GM12878 (cell line): Measurements from ENCODE around the gene MPC1L. TPM values are rescaled to one million over a fixed set of nuclear protein-coding genes. Genes with fewer than 3 reads are reported as not detected.

ENCODE experiments used
- ATAC-seq: fragments of 200-7000 bp; cut with Tn5 transposase; 3 replicates; pipeline ENCODE4 v1.9.1; 2020; ENCODE audit warnings: mild to moderate bottlenecking, moderate library complexity
- BruUV-seq: library from RNA; stranded (reverse); fragments of 400-500 nt; replicated peaks from 2 replicates; lab custom pipeline; 2021; lab: Mats Ljungman, UMichigan
- CTCF ChIA-PET: fragments of 300-600 bp; sonication (Branson Sonifier 250); formaldehyde crosslinking; extraction: SDS; loops from one replicate; lab custom pipeline; 2021; ENCODE audit warnings: inconsistent platforms; lab: Yijun Ruan, JAX
- POLR2A ChIA-PET: fragments of 350-600 bp; formaldehyde crosslinking; extraction: SDS; loops from one replicate; lab custom pipeline; 2021; ENCODE audit warnings: inconsistent platforms; lab: Charles Lee
- RAD21 ChIA-PET: fragments of 300-600 bp; sonication (Branson Sonifier 250); formaldehyde crosslinking; loops from one replicate; lab custom pipeline; 2023; ENCODE audit warnings: antibody characterized with exemption; ENCODE audit not compliant: unreplicated experiment; lab: Charles Lee
- SMC1A ChIA-PET: fragments of 300-600 bp; sonication (Branson Sonifier 250); formaldehyde crosslinking; loops from one replicate; lab custom pipeline; 2023; ENCODE audit not compliant: unreplicated experiment, uncharacterized antibody; lab: Charles Lee
- DNase-seq: peaks from one replicate; pipeline ENCODE4 v3.0.0-alpha.2; 2011; ENCODE audit warnings: low read depth, low spot score
- FAIRE-seq: peaks from 3 replicates; lab custom pipeline; 2011; peaks lifted over from hg19 to GRCh38; lab: Jason Lieb, UNC
- H2AFZ ChIP-seq: 2 replicates; pipeline ENCODE4 v1.6.0; 2011; ENCODE audit warnings: low read depth, low read length, control low read depth; ENCODE audit not compliant: control insufficient read depth
- H3K27ac ChIP-seq: 2 replicates; pipeline ENCODE4 v1.5.1; 2011; ENCODE audit warnings: control low read depth; ENCODE audit not compliant: control insufficient read depth, insufficient read depth
- H3K27me3 ChIP-seq, 2 experiments: replicated peaks in 1 of 2; 2 replicates each; pipeline versions ENCODE4 v1.6.0 to v1.6.1; 2011; ENCODE audit warnings: low read length in 1 of 2; ENCODE audit not compliant: control insufficient read depth in 2 of 2, insufficient read depth in 2 of 2
- H3K36me3 ChIP-seq, 2 experiments: 2 replicates each; pipeline ENCODE4 v1.5.1; 2011; ENCODE audit warnings: low read length in 1 of 2; ENCODE audit not compliant: control insufficient read depth in 2 of 2, insufficient read depth in 2 of 2
- H3K4me1 ChIP-seq: 2 replicates; pipeline ENCODE4 v1.6.1; 2011; ENCODE audit warnings: mild to moderate bottlenecking, low read length, moderate library complexity, mixed read lengths; ENCODE audit not compliant: control insufficient read depth, insufficient read depth
- H3K4me2 ChIP-seq: 2 replicates; pipeline ENCODE4 v1.6.0; 2011; ENCODE audit warnings: control low read depth; ENCODE audit not compliant: control insufficient read depth, insufficient read depth
- H3K4me3 ChIP-seq: fragments of 200-600 bp; sonication (generic); 2 replicates; pipeline ENCODE4 v1.5.1; 2016
- H3K79me2 ChIP-seq: 2 replicates; pipeline ENCODE4 v1.6.0; 2011; ENCODE audit warnings: low read length; ENCODE audit not compliant: control insufficient read depth, insufficient read depth
- H3K9ac ChIP-seq: 2 replicates; pipeline ENCODE4 v1.8.0; 2011; ENCODE audit warnings: low read length, control low read depth, mixed read lengths; ENCODE audit not compliant: control insufficient read depth, insufficient read depth
- H3K9me3 ChIP-seq: replicated peaks from 3 replicates; pipeline ENCODE4 v1.5.1; 2011; ENCODE audit warnings: mild to moderate bottlenecking, low read length; ENCODE audit not compliant: control insufficient read depth, insufficient read depth
- H4K20me1 ChIP-seq: 2 replicates; pipeline ENCODE4 v1.6.0; 2011; ENCODE audit not compliant: control insufficient read depth, insufficient read depth
- CEBPZ ChIP-seq: fragments of 150-350 bp; IDR thresholded peaks from 2 replicates; pipeline ENCODE4 v1.6.1; 2016; ENCODE audit warnings: low read depth, low read length
- FOXK2 ChIP-seq: fragments of 450-650 bp; IDR thresholded peaks from 2 replicates; pipeline ENCODE4 v1.6.1; 2017; ENCODE audit warnings: mild to moderate bottlenecking, moderate library complexity
- RCOR1 ChIP-seq: conservative IDR thresholded peaks from 2 replicates; pipeline ENCODE4 v1.6.1; 2012; ENCODE audit warnings: low read depth, low read length, improper control_type of control experiment
- SIN3A ChIP-seq: IDR thresholded peaks from 2 replicates; pipeline ENCODE4 v1.6.1; 2012; ENCODE audit warnings: low read depth, low read length, improper control_type of control experiment
- ZBTB40 ChIP-seq: fragments of 450-650 bp; IDR thresholded peaks from 2 replicates; pipeline ENCODE4 v1.6.1; 2016; ENCODE audit warnings: mild to moderate bottlenecking, moderate library complexity, borderline replicate concordance
- ZZZ3 ChIP-seq: IDR thresholded peaks from 2 replicates; pipeline ENCODE4 v1.6.1; 2011; ENCODE audit warnings: low read depth; ENCODE audit not compliant: control insufficient read depth, insufficient read length
- WGBS: methylation state at CpG from one replicate; pipeline ENCODE4 v1.1.6; 2016; ENCODE audit warnings: low lambda C conversion rate; ENCODE audit not compliant: insufficient replicate concordance, insufficient coverage; ENCODE audit errors: missing lambda C conversion rate; 5-methylcytosine and 5-hydroxymethylcytosine counted together
- in situ Hi-C: fragments of 300-500 bp; cut with MboI; formaldehyde crosslinking; loops from 9 replicates; pipeline ENCODE4 v1.14.3; 2018; ENCODE audit warnings: mixed read lengths
- intact Hi-C: fragments of 100-400 bp; cut with micrococcal nuclease; formaldehyde crosslinking; loops from one replicate; pipeline ENCODE4 v1.14.2; 2022; ENCODE audit not compliant: unreplicated experiment
- polyA plus RNA-seq, 11 experiments: library from polyadenylated mRNA; depleted of rRNA in 4 of 11; unstranded in 6 of 11; stranded (reverse) in 5 of 11; fragments of >200 nt; fragmentation: Nextera tagmentation in 4 of 11; fragmentation: Illumina TruSeq in 1 of 11; extraction: Ambion mirVana in 4 of 11; extraction: Trizol in 1 of 11; gene quantifications; 1 replicate in 1 of 11; 2 replicates in 10 of 11; pipeline versions ENCODE4 v1.2.1 to v1.2.3, GENCODE V29; 2011 to 2016; ENCODE audit warnings: inconsistent platforms in 2 of 11, missing spikeins in 2 of 11, low read depth in 1 of 11
- total RNA-seq, 4 experiments: library from RNA; depleted of rRNA in 3 of 4; stranded (reverse); fragments of >200 nt in 3 of 4; fragmentation: Illumina TruSeq in 1 of 4; extraction: Trizol in 1 of 4; gene quantifications; 2 replicates each; pipeline versions ENCODE4 v1.2.1 to v1.2.3, GENCODE V29; 2013 to 2021
- TF ChIP-seq, protein P1 (sequence below): fragments of 450-650 bp; IDR thresholded peaks from 2 replicates; pipeline ENCODE4 v1.6.1; 2016; ENCODE audit warnings: mild to moderate bottlenecking

MPC1L gene
- total and polyA plus RNA-seq, 10 of the 15 experiments (the other 5 are each of a cell fraction or from before 2014, with no cell fraction given), result not detected

DNA sequence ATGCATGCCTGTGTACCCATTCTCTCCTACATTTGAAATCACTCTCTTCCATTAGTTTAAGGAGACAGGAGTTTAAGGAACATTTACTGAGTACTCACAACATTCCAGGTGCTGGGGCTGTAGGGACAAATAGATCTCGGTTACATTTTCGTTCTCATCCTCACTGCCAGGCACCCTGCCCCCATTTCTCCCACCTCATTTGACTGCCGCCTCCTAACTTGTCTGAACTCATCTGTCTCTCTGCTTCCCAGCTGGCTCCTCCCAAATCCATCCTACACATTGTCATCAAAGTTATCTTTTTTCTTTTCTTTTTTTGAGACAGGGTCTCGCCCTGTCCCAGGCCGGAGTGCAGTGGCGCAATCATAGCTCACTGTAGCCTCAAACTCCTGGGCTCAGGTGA, 19.8 kb upstream of the MPC1L start (continued):
- TF ChIP-seq, protein P1, sequence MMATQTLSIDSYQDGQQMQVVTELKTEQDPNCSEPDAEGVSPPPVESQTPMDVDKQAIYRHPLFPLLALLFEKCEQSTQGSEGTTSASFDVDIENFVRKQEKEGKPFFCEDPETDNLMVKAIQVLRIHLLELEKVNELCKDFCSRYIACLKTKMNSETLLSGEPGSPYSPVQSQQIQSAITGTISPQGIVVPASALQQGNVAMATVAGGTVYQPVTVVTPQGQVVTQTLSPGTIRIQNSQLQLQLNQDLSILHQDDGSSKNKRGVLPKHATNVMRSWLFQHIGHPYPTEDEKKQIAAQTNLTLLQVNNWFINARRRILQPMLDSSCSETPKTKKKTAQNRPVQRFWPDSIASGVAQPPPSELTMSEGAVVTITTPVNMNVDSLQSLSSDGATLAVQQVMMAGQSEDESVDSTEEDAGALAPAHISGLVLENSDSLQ, result no peak
- TF ChIP-seq ZBTB40, result no peak
- no peak for TF ChIP-seq ZZZ3

GRCh38 chrX:40607381-40607780, 15.8 kb upstream of the MPC1L start:
- no peak overlapping the region for H3K27ac ChIP-seq
- 73% methylated on average over 3 of the region's 3 CpGs for WGBS
- no peaks in the 10 kb centered on the region for H3K79me2 ChIP-seq
- ChIA-PET SMC1A (no interaction called here), POLR2A (no interaction called here), RAD21 (no interaction called here), CTCF (no interaction called here)
- no peak overlapping the region for H3K4me3 ChIP-seq
- H3K9ac ChIP-seq, result no peak overlapping the region
- ATAC-seq, result no peak
- no TSS peak for BruUV-seq
- intact Hi-C loops (no loop called here), in situ Hi-C loops (no loop called here)
- no peak for FAIRE-seq
- H3K4me2 ChIP-seq, result no peak overlapping the region
- no peak overlapping the region for H2AFZ ChIP-seq
- H4K20me1 ChIP-seq, result no peaks in the 10 kb centered on the region
- TF ChIP-seq SIN3A (no peak), CEBPZ (no peak), FOXK2 (no peak), RCOR1 (no peak)
- H3K4me1 ChIP-seq, result no peaks in the 10 kb centered on the region
- no peaks in the 10 kb centered on the region for H3K27me3 ChIP-seq
- no peaks in the 10 kb centered on the region; a peak in 1 of 4 replicates for H3K36me3 ChIP-seq
- no peaks in the 10 kb centered on the region for H3K9me3 ChIP-seq
- DNase-seq, result no peak
